IMR-90 (cell line): ENCODE data around the gene SPATC1L. TPM values are rescaled to one million over a fixed set of nuclear protein-coding genes. Genes with fewer than 3 reads are reported as not detected.

Experiments
- ATAC-seq: fragments of 200-7000 bp; cut with Tn5 transposase; 2 replicates; pipeline ENCODE4 v1.9.1; 2020; ENCODE audit warnings: low read depth, mild to moderate bottlenecking, moderate library complexity
- BruUV-seq: library from RNA; stranded (reverse); fragments of 400-500 nt; replicated peaks from 2 replicates; lab custom pipeline; 2021; lab: Mats Ljungman, UMichigan
- CTCF ChIA-PET: fragments of 300-600 bp; formaldehyde crosslinking; extraction: SDS; loops from one replicate; lab custom pipeline; 2021; ENCODE audit warnings: antibody characterized with exemption; lab: Yijun Ruan, JAX
- POLR2A ChIA-PET: fragments of 300-600 bp; sonication (Branson Sonifier 250); formaldehyde crosslinking; loops from one replicate; lab custom pipeline; 2022; ENCODE audit warnings: antibody characterized with exemption; ENCODE audit not compliant: unreplicated experiment; lab: Charles Lee
- DNase-seq: peaks from one replicate; pipeline ENCODE4 v3.0.0; 2013
- H2AFZ ChIP-seq: replicated peaks from 2 replicates; pipeline ENCODE3; 2013; ENCODE audit warnings: low read length, mild to moderate bottlenecking; ENCODE audit not compliant: poor library complexity
- H2AK5ac ChIP-seq: 2 replicates; pipeline ENCODE4 v1.6.1; 2013; ENCODE audit warnings: low read depth, low read length, inconsistent platforms
- H2AK9ac ChIP-seq: replicated peaks from 2 replicates; pipeline ENCODE3; 2013; ENCODE audit warnings: mild to moderate bottlenecking, low read depth, low read length, moderate library complexity; ENCODE audit not compliant: poor library complexity
- H2BK120ac ChIP-seq: 2 replicates; pipeline ENCODE4 v1.6.1; 2013; ENCODE audit warnings: low read depth, low read length, inconsistent platforms
- H2BK15ac ChIP-seq: 3 replicates; pipeline ENCODE4 v1.6.1; 2013; ENCODE audit warnings: low read depth, low read length, inconsistent platforms
- H2BK20ac ChIP-seq: 2 replicates; pipeline ENCODE4 v1.6.1; 2013; ENCODE audit warnings: low read depth, mild to moderate bottlenecking, inconsistent platforms, low read length, moderate library complexity
- H2BK5ac ChIP-seq: 2 replicates; pipeline ENCODE4 v1.6.1; 2013; ENCODE audit warnings: mild to moderate bottlenecking, low read depth, low read length, inconsistent platforms; ENCODE audit not compliant: poor library complexity, severe bottlenecking
- H3K14ac ChIP-seq: replicated peaks from 2 replicates; pipeline ENCODE4 v1.6.1; 2013; ENCODE audit warnings: low read depth, low read length, inconsistent platforms
- H3K18ac ChIP-seq: 2 replicates; pipeline ENCODE4 v1.6.1; 2013; ENCODE audit warnings: low read depth, low read length, control low read depth
- H3K23ac ChIP-seq: 2 replicates; pipeline ENCODE4 v1.6.1; 2013; ENCODE audit warnings: low read depth, low read length, inconsistent platforms
- H3K27ac ChIP-seq: 2 replicates; pipeline ENCODE4 v1.5.1; 2013; ENCODE audit warnings: mild to moderate bottlenecking, control low read depth, low read length; ENCODE audit not compliant: insufficient read depth
- H3K27me3 ChIP-seq: 2 replicates; pipeline ENCODE4 v1.6.1; 2013; ENCODE audit warnings: low read length; ENCODE audit not compliant: control insufficient read depth, insufficient read depth
- H3K36me3 ChIP-seq: 2 replicates; pipeline ENCODE4 v1.6.1; 2013; ENCODE audit warnings: low read length, mixed read lengths; ENCODE audit not compliant: control insufficient read depth, insufficient read depth
- H3K4ac ChIP-seq: 2 replicates; pipeline ENCODE4 v1.6.1; 2013; ENCODE audit warnings: low read depth, low read length, inconsistent platforms
- H3K4me1 ChIP-seq: 2 replicates; pipeline ENCODE4 v1.6.1; 2013; ENCODE audit warnings: low read length, mixed read lengths; ENCODE audit not compliant: control insufficient read depth, insufficient read depth
- H3K4me2 ChIP-seq: 2 replicates; pipeline ENCODE4 v1.6.1; 2013; ENCODE audit warnings: low read depth, mild to moderate bottlenecking, control low read depth, low read length, moderate library complexity
- H3K4me3 ChIP-seq: 2 replicates; pipeline ENCODE4 v1.5.1; 2013; ENCODE audit warnings: low read depth, mild to moderate bottlenecking, control low read depth, low read length, moderate library complexity; ENCODE audit not compliant: insufficient read depth
- H3K56ac ChIP-seq: 2 replicates; pipeline ENCODE4 v1.6.1; 2013; ENCODE audit warnings: low read length, inconsistent platforms; ENCODE audit not compliant: insufficient read depth; ENCODE audit errors: extremely low read depth
- H3K79me1 ChIP-seq, 2 experiments: 2 replicates each; pipeline ENCODE4 v1.6.1; 2013; ENCODE audit warnings: low read length in 2 of 2, inconsistent platforms in 1 of 2, low read depth in 1 of 2
- H3K9ac ChIP-seq: 2 replicates; pipeline ENCODE4 v1.6.1; 2013; ENCODE audit warnings: low read depth, low read length, control low read depth
- H3K9me1 ChIP-seq: 2 replicates; pipeline ENCODE4 v1.6.1; 2013; ENCODE audit warnings: low read length, inconsistent platforms; ENCODE audit not compliant: insufficient read depth
- H3K9me3 ChIP-seq: 2 replicates; pipeline ENCODE4 v1.6.1; 2013; ENCODE audit warnings: low read length; ENCODE audit not compliant: control insufficient read depth, insufficient read depth
- H4K20me1 ChIP-seq: 2 replicates; pipeline ENCODE4 v1.6.1; 2013; ENCODE audit warnings: low read length, inconsistent platforms; ENCODE audit not compliant: insufficient read depth
- H4K5ac ChIP-seq: 2 replicates; pipeline ENCODE4 v1.6.1; 2013; ENCODE audit warnings: mild to moderate bottlenecking, low read depth, low read length, control low read depth
- H4K8ac ChIP-seq, 2 experiments: 2 replicates each; pipeline ENCODE4 v1.6.1; 2013; ENCODE audit warnings: low read depth in 2 of 2, low read length in 2 of 2, control low read depth in 1 of 2, inconsistent platforms in 1 of 2
- H4K91ac ChIP-seq: 2 replicates; pipeline ENCODE4 v1.6.1; 2013; ENCODE audit warnings: low read depth, low read length, inconsistent platforms; ENCODE audit not compliant: insufficient read depth
- CEBPB ChIP-seq: IDR thresholded peaks from 2 replicates; pipeline ENCODE4 v1.6.1; 2012; ENCODE audit warnings: low read depth, low read length, improper control_type of control experiment
- MAFK ChIP-seq: IDR thresholded peaks from 2 replicates; pipeline ENCODE4 v1.6.1; 2012; ENCODE audit warnings: low read depth, low read length, improper control_type of control experiment
- RCOR1 ChIP-seq: IDR thresholded peaks from 2 replicates; pipeline ENCODE4 v1.6.1; 2012; ENCODE audit warnings: mild to moderate bottlenecking, low read length, improper control_type of control experiment; ENCODE audit not compliant: insufficient replicate concordance
- SMC3 ChIP-seq: fragments of 150-350 bp; IDR thresholded peaks from 2 replicates; pipeline ENCODE4 v1.6.1; 2016; ENCODE audit warnings: low read depth, mild to moderate bottlenecking, antibody characterized with exemption, low read length, moderate library complexity
- WGBS, 2 experiments: methylation state at CpG; one replicate each; pipeline versions ENCODE4 v1.1.5 to v1.1.7; 2013; ENCODE audit warnings: missing lambda C conversion rate in 2 of 2; ENCODE audit not compliant: insufficient read length in 1 of 2; ENCODE audit errors: extremely low coverage in 2 of 2; 5-methylcytosine and 5-hydroxymethylcytosine counted together
- dilution Hi-C: fragments of 300-500 bp; cut with HindIII; formaldehyde crosslinking; loops from one replicate; pipeline ENCODE4 v1.14.3; 2018; ENCODE audit warnings: low sequenced_read_pairs; ENCODE audit not compliant: unreplicated experiment
- in situ Hi-C: fragments of 300-500 bp; cut with MboI; formaldehyde crosslinking; loops from 3 replicates; pipeline ENCODE4 v1.14.3; 2019; ENCODE audit warnings: low sequenced_read_pairs, inconsistent platforms, mixed read lengths
- intact Hi-C: fragments of 100-400 bp; cut with micrococcal nuclease; formaldehyde crosslinking; loops from 2 replicates; pipeline ENCODE4 v1.10.0; 2022
- polyA plus RNA-seq, 3 experiments: library from polyadenylated mRNA; depleted of rRNA; stranded (reverse); fragments of >200 nt; gene quantifications; 2 replicates each; pipeline ENCODE4 v1.2.3, GENCODE V29; 2012; ENCODE audit warnings: low replicate concordance in 1 of 3
- total RNA-seq: library from RNA; depleted of rRNA; stranded (reverse); fragments of >200 nt; gene quantifications from 2 replicates; pipeline ENCODE4 v1.2.3, GENCODE V29; 2012
- TF ChIP-seq, protein P1 (sequence below): fragments of 150-350 bp; IDR thresholded peaks from 2 replicates; pipeline ENCODE4 v1.6.1; 2016; ENCODE audit warnings: low read depth, mild to moderate bottlenecking, low read length, moderate library complexity, borderline replicate concordance

Gene SPATC1L
- total and polyA plus RNA-seq, 2 of the 4 experiments (the other 2 are of a cell fraction) = 3.8 to 17.2 TPM

DNA sequence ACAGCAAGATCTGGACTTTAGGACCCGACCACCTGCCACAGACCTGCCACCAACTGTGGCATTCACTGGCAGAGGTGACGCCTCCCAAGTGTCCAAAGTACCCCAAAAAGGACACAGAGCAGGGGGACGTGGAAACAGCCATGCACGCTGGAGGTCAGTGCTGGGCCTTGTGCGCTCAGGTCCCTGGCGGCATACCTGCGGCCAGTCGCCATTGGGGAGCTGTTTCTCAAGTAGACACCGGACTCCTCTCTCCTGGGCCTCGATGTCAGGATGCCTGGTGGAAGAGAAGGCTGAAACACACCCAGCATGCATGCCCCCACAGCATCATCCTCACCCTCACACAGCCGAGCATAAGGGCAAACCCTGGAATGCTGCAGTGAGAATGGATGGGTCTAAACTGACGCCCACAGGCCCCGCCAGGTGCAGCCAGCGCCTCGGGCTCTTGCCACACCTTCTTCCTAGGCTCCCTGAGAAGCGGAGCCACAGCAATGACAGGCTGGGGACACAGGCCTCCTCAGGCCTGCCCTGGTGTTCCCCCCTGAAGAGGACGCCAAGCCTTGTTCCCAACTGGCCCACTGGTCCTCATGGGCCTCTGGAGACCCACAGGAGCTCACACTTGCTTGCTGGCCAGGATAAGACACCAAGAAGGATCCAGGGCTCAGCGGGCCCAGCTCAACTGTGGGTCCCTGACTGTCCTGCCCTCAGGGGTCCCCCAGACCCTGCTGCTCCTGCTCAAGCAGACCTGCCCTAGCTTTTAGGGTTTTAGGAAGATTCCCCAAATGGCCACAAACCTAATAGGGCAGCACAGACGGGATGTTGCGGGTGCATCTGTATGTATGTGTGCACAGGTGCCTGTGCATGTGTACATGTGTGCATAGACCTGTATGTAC is 7.7 kb upstream of the SPATC1L start:
- POLR2A ChIA-PET = no interaction called here

More for the DNA sequence above, 7.7 kb upstream of the SPATC1L start:
- Histone ChIP-seq H3K79me1 (no peaks in the 10 kb centered on the region; a peak in 1 of 4 replicates), H3K4me2 (no peak overlapping the region), H4K20me1 (no peaks in the 10 kb centered on the region), H2AK9ac (no peak overlapping the region), H2BK20ac (no peak overlapping the region), H3K4me1 (peaks cover 26% of the 10 kb centered on the region), H3K9me3 (no peaks in the 10 kb centered on the region), H3K4ac (no peak overlapping the region), H2BK120ac (no peak overlapping the region), H3K14ac (no peak overlapping the region), H2AK5ac (peak overlapping the region; percentile 12; the same call in 1 of the 2 replicates), H4K91ac (no peak overlapping the region), H3K9me1 (peaks cover 27% of the 10 kb centered on the region), H4K5ac (no peak overlapping the region), H2BK5ac (no peak overlapping the region), H3K36me3 (peaks cover 41% of the 10 kb centered on the region), H3K27ac (no peak overlapping the region), H2AFZ (no peak overlapping the region), H3K4me3 (no peak overlapping the region), H3K9ac (no peak overlapping the region), H3K56ac (no peak overlapping the region), H3K27me3 (no peaks in the 10 kb centered on the region), H2BK15ac (no peak overlapping the region), H3K18ac (no peak overlapping the region), H3K23ac (no peak overlapping the region), H4K8ac (no peak overlapping the region)
- dilution Hi-C loops (no loop called here), in situ Hi-C loops (no loop called here), intact Hi-C loops (no loop called here)
- 94% methylated on average over 6 of the region's 20 CpGs; no CpG with 5 or more reads in 1 of the 2 experiments for WGBS, 2 experiments
- BruUV-seq = no TSS peak
- no peak for ATAC-seq
- CTCF ChIA-PET = no interaction called here
- TF ChIP-seq MAFK (no peak), SMC3 (no peak), CEBPB (no peak), RCOR1 (no peak)
- TF ChIP-seq, protein P1, sequence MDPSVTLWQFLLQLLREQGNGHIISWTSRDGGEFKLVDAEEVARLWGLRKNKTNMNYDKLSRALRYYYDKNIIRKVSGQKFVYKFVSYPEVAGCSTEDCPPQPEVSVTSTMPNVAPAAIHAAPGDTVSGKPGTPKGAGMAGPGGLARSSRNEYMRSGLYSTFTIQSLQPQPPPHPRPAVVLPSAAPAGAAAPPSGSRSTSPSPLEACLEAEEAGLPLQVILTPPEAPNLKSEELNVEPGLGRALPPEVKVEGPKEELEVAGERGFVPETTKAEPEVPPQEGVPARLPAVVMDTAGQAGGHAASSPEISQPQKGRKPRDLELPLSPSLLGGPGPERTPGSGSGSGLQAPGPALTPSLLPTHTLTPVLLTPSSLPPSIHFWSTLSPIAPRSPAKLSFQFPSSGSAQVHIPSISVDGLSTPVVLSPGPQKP = no peak
- DNase-seq = no peak
